ENCODE measurements around the gene GFER. TPM values are rescaled to one million over a fixed set of nuclear protein-coding genes. Genes with fewer than 3 reads are reported as not detected.

Gene GFER
- total and polyA plus RNA-seq, 10 of the 15 experiments (the other 5 are each of a cell fraction or from before 2014, with no cell fraction given) = 2.4 to 57.7 (median 31.3) TPM

- TF ChIP-seq ZNF24 (IDR thresholded peaks at IDR 0.05) (no peak), BHLHE40 (IDR thresholded peaks at IDR 0.05; ENCODE audit: borderline replicate concordance in 1 of 2, low read depth in 2 of 2, low read length in 1 of 2) (peak; percentile 46 to 47; a peak in 2 of 4 replicates), REST (IDR thresholded peaks at IDR 0.05; ENCODE audit: low read depth, low read length) (no peak), POLR2A (IDR thresholded peaks at IDR 0.05; ENCODE audit: low read depth, low read length) (peak; percentile 16), GABPA (IDR thresholded peaks at IDR 0.05; ENCODE audit: low read depth) (no peak), SMAD1 (IDR thresholded peaks at IDR 0.05; ENCODE audit: low read depth, partially characterized antibody) (no peak), HSF1 (IDR thresholded peaks at IDR 0.05; ENCODE audit: low read depth, low read length) (no peak), BRCA1 (IDR thresholded peaks at IDR 0.05; ENCODE audit: low read depth, low read length) (no peak), IKZF1 (conservative IDR thresholded peaks at IDR 0.05) (0 out of 2 replicates have a peak, but pooled peaks have one; percentile 27), ZBTB40 (IDR thresholded peaks at IDR 0.05; ENCODE audit: borderline replicate concordance) (no peak), PAX5 (IDR thresholded peaks at IDR 0.05; ENCODE audit: borderline replicate concordance, low read depth, low read length) (no peak), EP300 (IDR thresholded peaks at IDR 0.05; ENCODE audit: borderline replicate concordance in 1 of 2, control insufficient read depth in 1 of 2, low read depth in 2 of 2, low read length in 2 of 2) (no peak), RELA (IDR thresholded peaks at IDR 0.05; ENCODE audit: borderline replicate concordance, partially characterized antibody) (no peak), SUZ12 (IDR thresholded peaks at IDR 0.05; ENCODE audit: unreplicated experiment) (no peak), ZNF217 (IDR thresholded peaks at IDR 0.05) (no peak), ATF2 (IDR thresholded peaks at IDR 0.05; ENCODE audit: low read length) (no peak), ZBED1 (IDR thresholded peaks at IDR 0.05; ENCODE audit: borderline replicate concordance) (no peak)
These were observed 20.0 kb downstream of the GFER start (continued) for GRCh38 chr16:2003827-2004641.
